GM21423 (cell line): ENCODE measurements around the gene ZNF558.
"Not testable (repeated sequence)": the region's sequence is repeated elsewhere in the genome, so short reads cannot be mapped to it uniquely, and the experiment has no call there.

Source experiments
- ATAC-seq: cut with Tn5 transposase; IDR thresholded peaks from one replicate; pipeline ENCODE4 v1.9.1; 2021; ENCODE audit warnings: mild to moderate bottlenecking, moderate library complexity; ENCODE audit not compliant: unreplicated experiment

Gene ZNF558

DNA sequence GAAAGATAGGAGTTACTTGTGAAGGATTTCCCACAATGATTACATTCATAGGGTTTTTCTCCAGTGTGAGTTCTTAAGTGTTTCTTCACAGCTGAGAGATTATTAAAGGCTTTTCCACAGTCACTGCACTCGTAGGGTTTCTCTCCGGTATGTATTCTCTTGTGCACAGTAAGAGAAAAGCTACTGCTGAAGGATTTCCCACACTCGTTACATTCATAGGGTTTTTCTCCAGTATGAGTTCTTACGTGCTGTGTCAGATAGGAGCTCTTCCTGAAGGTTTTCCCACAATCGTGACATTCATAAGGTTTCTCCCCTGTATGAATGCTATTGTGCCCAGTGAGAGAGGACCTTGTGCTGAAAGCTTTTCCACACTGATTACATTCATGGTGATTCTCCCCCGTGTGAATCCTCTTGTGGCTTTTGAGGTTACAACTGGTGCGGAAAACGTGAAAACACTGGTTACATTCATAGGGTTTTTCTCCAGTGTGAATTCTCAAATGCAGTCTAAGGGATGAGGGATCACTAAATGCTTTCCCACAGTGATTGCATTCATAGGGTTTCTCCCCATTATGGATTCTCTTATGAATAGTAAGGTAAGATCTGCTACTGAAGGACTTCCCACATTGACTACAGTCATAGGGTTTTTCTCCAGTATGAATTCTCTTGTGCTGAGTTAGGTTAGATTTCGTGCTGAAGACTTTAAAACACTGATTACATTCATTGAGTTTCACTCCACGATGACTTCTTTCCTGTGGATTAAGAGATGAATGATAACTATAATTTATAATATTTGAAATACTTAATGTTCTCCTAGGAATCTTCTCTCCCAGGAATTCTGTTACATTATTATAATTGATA is 20.6 kb downstream of the ZNF558 start:
- no peak for ATAC-seq

- ATAC-seq = no peak
Measured at GRCh38 chr19:8806661-8807060, 25.4 kb downstream of the ZNF558 start.

DNA sequence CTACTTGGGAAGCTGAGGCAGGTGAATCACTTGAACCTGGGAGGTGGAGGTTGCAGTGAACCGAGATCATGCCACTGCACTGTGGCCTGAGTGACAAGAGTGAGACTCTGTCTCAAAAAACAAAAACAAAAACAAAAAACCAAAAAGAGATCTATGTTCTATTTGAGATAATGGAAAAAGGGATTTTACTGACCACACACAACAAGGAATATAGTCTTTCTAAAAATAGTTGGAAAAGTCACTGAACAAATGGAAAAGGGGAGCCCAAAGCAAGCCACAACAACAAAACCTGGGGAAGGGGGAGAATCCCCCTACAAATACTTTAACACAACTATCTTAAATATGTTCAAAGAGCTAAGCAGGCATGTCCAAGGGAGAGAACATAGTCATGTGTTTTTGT is 37.3 kb downstream of the ZNF558 start:
- no peak for ATAC-seq

DNA sequence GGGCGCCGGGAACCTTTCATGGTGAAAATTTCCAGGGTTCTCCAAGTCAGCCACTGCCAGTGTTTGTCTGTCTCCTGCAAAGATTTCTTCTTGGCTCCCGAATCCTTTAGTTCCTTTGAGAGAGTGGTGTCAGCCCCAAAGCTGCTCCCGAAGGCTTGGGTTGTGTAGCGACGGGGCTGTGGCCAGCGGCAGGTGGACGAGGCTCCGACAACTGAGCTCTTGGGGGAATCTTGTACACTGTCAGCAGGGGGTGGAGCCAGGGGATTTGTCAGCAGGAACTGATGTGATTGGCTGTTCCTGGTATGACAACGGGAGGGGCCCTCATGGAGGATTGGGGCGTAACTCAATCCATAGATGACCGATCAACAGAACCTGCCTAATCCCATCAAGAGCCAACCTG is 58.5 kb downstream of the ZNF558 start:
- ATAC-seq = not testable (repeated sequence)

DNA sequence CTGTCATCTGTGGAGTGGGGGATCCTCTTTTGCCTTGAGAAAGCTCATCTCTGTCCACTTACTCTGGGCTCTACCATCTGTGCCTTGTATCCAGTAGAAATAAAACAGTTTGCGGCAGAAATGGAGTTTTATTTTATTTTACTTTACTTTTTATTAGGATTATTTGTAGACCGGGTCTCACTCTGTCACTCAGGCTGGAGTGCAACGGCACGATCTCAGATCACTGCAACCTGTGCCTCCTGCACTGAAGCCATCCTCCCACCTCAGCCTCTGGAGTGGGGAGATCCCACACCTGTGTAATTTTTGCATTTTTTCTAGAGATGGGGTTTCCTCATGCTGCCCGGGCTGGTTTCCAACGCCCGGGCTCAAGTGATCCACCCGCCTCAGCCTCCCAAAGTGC is 62.8 kb downstream of the ZNF558 start:
- ATAC-seq = not testable (repeated sequence)

DNA sequence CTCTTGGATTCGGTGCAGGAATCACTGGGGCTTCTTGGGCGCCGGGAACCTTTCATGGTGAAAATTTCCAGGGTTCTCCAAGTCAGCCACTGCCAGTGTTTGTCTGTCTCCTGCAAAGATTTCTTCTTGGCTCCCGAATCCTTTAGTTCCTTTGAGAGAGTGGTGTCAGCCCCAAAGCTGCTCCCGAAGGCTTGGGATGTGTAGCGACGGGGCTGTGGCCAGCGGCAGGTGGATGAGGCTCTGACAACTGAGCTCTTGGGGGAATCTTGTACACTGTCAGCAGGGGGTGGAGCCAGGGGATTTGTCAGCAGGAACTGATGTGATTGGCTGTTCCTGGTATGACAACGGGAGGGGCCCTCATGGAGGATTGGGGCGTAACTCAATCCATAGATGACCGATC is 64.8 kb downstream of the ZNF558 start:
- ATAC-seq = not testable (repeated sequence)
